SK-N-MC (cell line): ENCODE data around the gene MAGI1.

ENCODE experiments used
- EZH2 ChIP-seq: fragments of 200-600 bp; sonication (generic); IDR thresholded peaks from one replicate; pipeline ENCODE4 v1.6.1; 2017; ENCODE audit warnings: antibody characterized with exemption
- POLR2AphosphoS5 ChIP-seq: IDR thresholded peaks from 2 replicates; pipeline ENCODE4 v1.6.1; 2012; ENCODE audit warnings: mild to moderate bottlenecking, low read depth, low read length, borderline replicate concordance

- TF ChIP-seq POLR2AphosphoS5 (no peak), EZH2 (no peak)
Observed at GRCh38 chr3:65701516-65701915, 337.2 kb downstream of the MAGI1 start.
